Measurements from ENCODE around the gene ICAM2.
A peak's percentile ranks its signal among the peaks of the same experiment; 100 is the strongest.

ICAM2 gene

DNA sequence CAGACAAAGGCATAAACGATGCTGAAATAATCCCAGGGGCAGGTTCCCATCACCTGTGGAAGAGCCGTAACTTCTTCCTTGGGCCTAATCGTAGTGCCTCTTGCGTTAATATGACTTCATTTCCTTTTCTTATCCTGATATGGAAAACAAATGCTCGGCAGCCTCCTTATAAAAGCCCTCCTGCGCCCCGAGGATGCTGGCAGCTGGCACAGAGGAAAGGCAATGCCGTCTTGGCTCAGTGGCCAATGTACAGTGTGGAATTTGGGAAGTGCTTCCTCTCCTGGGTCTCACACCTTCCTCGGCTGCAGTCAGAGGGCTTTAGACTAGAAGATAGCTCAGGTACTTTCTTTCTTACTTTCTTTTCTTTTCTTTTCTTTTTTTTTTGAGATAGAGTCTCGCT is 51.2 kb downstream of the ICAM2 start:
- DNase-seq = no peak

- DNase-seq = no peak
These were observed 52.5 kb downstream of the ICAM2 start for GRCh38 chr17:63967953-63968352.

- DNase-seq = no peak
These were observed 53.7 kb downstream of the ICAM2 start for GRCh38 chr17:63966646-63967264.

DNA sequence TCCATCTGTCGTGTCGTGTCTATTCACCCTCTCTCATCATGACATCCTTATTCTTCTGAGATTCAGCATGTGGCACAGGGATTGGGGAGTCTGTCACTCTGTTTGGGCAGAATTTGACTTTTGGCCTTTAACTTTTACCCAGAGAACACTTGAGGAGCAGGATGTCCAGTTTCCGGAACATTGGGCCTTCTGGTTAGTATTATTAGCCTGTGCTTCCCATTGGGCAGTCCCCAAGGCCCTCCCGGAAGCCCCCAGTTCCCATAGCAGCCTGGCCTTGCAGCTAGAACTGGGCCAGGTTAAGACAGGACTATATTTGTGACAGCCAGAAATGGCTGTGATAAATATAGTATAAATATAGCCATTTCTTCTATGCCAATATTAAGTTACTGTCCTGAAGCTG is 57.3 kb downstream of the ICAM2 start:
- no peak for DNase-seq

GRCh38 chr17:63962298-63962744 is 58.1 kb downstream of the ICAM2 start:
- DNase-seq = no peak

DNA sequence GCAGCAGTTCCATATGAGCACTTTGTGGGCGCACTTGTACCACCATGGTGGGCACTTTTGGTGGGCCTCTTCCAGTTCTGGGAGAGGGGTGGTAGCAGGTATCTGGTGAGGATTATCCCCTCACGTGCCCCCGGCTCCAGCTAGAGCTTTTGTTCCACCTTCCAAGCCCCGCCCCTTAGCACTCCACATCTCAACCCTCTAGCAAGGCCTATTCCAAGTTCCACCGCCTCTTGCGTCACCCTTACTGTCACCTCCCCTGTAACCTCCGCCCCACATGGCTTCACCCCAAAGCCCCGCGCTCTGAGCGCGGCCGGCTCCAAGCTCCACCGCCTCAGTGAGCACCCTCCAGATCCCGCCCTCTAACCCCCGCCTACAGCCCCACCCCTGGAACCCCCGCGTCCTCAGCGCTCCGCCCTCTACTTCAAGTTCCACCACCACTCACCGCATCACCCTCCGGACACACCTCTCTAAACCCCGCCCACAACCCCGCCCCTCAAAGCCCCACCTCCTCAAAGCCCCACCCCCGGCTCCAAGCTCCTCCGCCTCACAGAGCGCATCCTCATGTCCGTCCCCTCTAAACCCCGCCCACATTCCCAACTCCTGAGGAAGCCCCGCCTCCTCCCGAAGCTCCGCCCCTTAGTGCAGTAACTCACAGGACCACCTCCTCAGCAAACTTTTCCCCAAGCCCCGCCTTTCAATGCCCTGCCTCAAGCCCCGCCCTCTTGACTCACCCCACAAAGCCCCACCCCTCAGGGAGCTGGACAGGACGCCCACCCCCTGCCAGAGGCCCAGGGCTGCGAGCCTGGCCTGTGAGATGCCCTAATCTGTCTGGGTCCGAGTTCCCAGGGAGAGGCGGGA is 58.8 kb downstream of the ICAM2 start:
- DNase-seq = peak; percentile 9

- DNase-seq = no peak
These were observed 60.0 kb downstream of the ICAM2 start for GRCh38 chr17:63960430-63960829.

- DNase-seq = no peak
These were observed 60.4 kb downstream of the ICAM2 start for GRCh38 chr17:63960006-63960405.

DNA sequence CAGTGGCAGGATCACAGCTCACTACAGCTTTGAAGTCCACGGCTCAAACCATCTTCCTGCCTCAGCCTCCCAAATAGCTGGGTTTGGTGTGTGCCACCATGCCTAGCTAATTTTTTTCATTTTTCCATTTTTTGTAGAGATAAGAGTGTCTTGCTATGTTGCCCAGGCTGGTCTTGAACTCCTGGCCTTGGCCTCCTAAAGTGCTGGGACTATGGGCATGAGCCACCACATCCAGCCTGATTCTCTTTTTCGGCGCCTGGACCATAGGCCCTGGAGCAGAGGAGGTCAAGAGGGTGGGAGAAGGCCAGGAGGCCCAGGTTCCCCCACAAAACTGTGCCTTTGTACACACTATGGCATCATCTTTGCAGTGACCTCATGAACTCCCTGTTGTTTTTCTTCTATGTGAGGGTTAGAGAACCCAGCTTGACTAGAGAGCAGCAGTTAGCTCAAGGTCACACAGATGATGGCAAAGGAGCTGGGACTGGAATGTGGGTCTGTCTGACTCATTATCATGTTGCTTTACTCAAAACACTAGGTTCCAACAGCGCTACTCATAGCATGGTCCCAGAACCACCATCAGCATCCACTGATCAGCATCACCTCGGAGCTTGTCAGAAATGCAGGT is 64.0 kb downstream of the ICAM2 start:
- no peak for DNase-seq

GRCh38 chr17:63955791-63956190 is 64.6 kb downstream of the ICAM2 start:
- DNase-seq = no peak

- no peak for DNase-seq
These were observed 65.2 kb downstream of the ICAM2 start for GRCh38 chr17:63955232-63955631.

- peak; percentile 16 for DNase-seq
These were observed 65.9 kb downstream of the ICAM2 start for GRCh38 chr17:63954402-63955063.
